ENCODE measurements around the gene EVA1C. TPM values are rescaled to one million over a fixed set of nuclear protein-coding genes. Genes with fewer than 3 reads are reported as not detected.

EVA1C gene
- total and polyA plus RNA-seq, 4 donors = 40.9 to 105 (median 60.6) TPM

DNA sequence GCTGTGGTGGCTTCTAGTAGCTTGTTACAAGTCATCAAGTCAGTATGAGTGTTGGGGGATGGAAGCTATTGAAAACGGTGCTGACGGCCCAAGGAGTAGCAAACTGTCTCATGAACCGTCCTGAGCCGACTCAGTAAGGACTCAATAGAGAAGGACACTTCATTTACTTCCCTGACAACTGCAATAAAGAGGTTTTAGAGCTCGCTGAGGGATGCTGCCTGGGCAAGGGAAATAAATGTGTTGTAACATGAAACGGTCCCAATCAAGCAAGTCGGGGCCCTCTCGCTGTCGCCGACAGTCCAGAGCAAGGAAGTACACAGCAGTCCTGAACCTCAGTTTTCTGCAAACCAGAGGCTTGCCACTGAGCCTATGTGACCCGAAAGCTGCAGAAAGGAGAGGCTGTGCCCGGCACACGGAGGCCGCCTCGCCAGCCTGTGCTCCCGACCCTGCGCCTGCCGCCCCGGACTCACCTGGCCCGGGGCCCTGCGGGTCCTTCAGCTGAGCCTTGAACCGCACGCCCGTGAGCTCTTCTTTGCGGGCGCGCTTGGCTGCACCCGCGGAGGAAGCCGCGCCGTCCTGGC lies 20.1 kb upstream of the EVA1C start:
- no peaks in the 10 kb centered on the region for H3K27me3 ChIP-seq (ENCODE audit: control insufficient read depth in 1 of 2, insufficient read depth in 2 of 2, low read length in 1 of 2)
- H3K4me3 ChIP-seq (ENCODE audit: low read length in 2 of 2) = peak overlapping the region; percentile 76 to 77
- peaks cover 0 to 1% of the 10 kb centered on the region in 2 donors for H3K36me3 ChIP-seq (ENCODE audit: control insufficient read depth in 1 of 2, insufficient read depth in 2 of 2, low read length in 1 of 2)
- no peak overlapping the region for H3K27ac ChIP-seq (ENCODE audit: low read depth in 1 of 2, low read length in 2 of 2)
- ATAC-seq (ENCODE audit: low FRiP score) (peak; percentile 52), DNase-seq (no peak)
- H3K9me3 ChIP-seq (ENCODE audit: control insufficient read depth, low read length) = no peaks in the 10 kb centered on the region
- 0 to 1% methylated on average over 32 of the region's 32 CpGs for WGBS, 2 donors
- intact Hi-C loops (cut with DNase I) = no loop called here
- H3K4me1 ChIP-seq (ENCODE audit: control insufficient read depth in 1 of 2, insufficient read depth in 2 of 2, low read length in 2 of 2) = no peaks in the 10 kb centered on the region

DNA sequence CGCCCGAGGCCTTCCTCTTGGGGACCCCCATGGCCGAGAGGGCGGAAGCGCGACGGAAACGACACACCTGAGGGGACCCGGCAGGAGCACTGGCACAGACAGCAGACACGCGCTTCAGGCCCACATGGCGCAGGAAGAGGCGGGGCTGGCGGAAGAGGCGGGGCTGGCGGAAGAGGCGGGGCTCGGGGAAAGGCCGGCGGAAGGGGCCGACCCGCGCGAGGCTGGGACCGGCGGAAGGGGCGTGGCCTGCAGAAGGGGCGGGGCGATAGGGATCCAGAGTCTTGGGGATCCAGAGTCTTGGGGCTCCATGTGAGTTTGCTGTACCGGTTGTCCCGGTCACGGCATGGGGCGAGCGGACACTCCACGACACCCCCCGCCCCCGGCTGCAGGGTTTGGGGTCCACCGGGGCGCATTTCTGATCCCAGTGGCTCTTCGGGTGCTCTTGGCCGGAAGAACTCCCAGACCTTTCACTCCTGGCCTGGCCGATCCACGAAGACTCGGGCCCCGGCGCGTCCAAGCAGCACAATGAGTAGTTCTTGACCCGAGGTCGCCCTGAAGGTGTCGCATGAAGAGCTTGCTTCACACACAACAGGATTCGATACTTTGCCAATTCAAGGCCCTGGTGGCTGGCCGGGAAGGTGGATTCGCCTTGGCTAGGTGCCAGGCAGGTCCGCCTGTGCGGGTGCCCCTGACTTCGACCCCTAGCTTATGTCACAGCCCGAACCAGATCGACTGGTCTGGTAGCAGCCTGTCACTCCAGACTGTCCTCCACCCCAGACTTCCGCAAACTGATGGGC lies 19.4 kb upstream of the EVA1C start, which contains the start of gene URB1:
Gene URB1, minus strand, starts transcription at position 133 of the 797 bp plus-strand sequence. Its CDS starts 102 bp downstream, at position 31.
- Histone ChIP-seq H3K27ac (ENCODE audit: low read depth in 1 of 2, low read length in 2 of 2) (peak within 1 kb of the TSS in 1 of 2 donors; percentile 69), H3K4me3 (ENCODE audit: low read length in 2 of 2) (peak within 1 kb of the TSS; percentile 76 to 77), H3K36me3 (ENCODE audit: control insufficient read depth in 1 of 2, insufficient read depth in 2 of 2, low read length in 1 of 2) (peaks cover 0 to 1% of the 10 kb centered on the region in 2 donors), H3K27me3 (ENCODE audit: control insufficient read depth in 1 of 2, insufficient read depth in 2 of 2, low read length in 1 of 2) (no peaks in the 10 kb centered on the region), H3K4me1 (ENCODE audit: control insufficient read depth in 1 of 2, insufficient read depth in 2 of 2, low read length in 2 of 2) (no peaks in the 10 kb centered on the region), H3K9me3 (ENCODE audit: control insufficient read depth, low read length) (no peaks in the 10 kb centered on the region)
- intact Hi-C loops (cut with DNase I) = no loop called here
- ATAC-seq (ENCODE audit: low FRiP score) (peak; percentile 98), DNase-seq (peak; percentile 94 to 98)
- WGBS, 2 donors = 5 to 6% methylated on average over 55 to 59 of the region's 59 CpGs

DNA sequence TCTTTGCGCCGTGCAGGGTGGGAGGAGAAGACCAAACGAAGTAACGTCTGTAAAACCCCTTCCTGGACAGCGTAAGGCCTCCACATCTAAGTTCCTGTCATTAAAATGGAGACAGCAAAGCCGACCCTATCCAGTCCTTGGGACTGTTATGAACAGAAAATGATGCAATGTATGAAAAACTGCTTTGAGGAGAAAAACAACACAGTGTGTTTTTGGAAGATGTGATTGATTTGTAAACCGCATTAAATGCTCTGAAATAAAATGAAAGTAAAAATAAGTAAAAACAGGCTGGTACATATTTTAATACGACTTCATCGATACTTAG lies 18.9 kb upstream of the EVA1C start:
- intact Hi-C loops (cut with DNase I) = no loop called here
- ATAC-seq (ENCODE audit: low FRiP score) (no peak), DNase-seq (no peak)
- Histone ChIP-seq H3K4me1 (ENCODE audit: control insufficient read depth in 1 of 2, insufficient read depth in 2 of 2, low read length in 2 of 2) (no peaks in the 10 kb centered on the region), H3K27me3 (ENCODE audit: control insufficient read depth in 1 of 2, insufficient read depth in 2 of 2, low read length in 1 of 2) (no peaks in the 10 kb centered on the region), H3K27ac (ENCODE audit: low read depth in 1 of 2, low read length in 2 of 2) (no peak overlapping the region), H3K4me3 (ENCODE audit: low read length in 2 of 2) (peak overlapping the region in 1 of 2 donors; percentile 76), H3K9me3 (ENCODE audit: control insufficient read depth, low read length) (no peaks in the 10 kb centered on the region), H3K36me3 (ENCODE audit: control insufficient read depth in 1 of 2, insufficient read depth in 2 of 2, low read length in 1 of 2) (no peaks in the 10 kb centered on the region)
- WGBS, 2 donors = 52 to 68% methylated on average over 9 of the region's 9 CpGs

DNA sequence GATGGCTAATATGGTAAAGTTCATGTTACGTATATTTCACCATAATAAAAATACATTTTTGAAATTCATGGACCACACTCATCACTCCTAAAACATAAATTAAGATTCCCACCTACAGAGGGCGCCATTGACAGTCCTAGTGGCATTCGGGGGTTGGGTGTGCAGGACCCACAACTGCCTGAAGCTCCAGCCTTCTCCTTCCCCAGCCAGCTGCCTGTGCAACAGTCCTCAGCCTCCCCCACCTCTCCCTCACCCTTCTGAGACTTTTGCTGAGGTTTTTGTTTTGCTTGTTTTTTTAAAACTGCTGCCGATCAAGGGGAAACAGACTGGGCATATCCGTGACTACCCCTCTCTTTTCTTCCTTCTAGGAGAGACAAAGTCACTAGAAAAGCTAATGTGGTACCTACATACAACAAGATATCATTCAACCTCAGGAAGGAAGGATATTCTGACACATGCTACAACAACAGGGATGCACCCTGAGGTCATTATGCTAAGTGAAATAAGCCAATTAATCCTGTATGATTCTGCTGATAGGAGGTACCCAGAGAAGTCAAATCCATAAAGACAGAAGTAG lies 9.2 kb upstream of the EVA1C start:
- no peaks in the 10 kb centered on the region for H3K9me3 ChIP-seq (ENCODE audit: control insufficient read depth, low read length)
- no peak overlapping the region for H3K4me3 ChIP-seq (ENCODE audit: low read length in 2 of 2)
- 0 to 5% methylated on average over 5 of the region's 5 CpGs for WGBS, 2 donors
- H3K36me3 ChIP-seq (ENCODE audit: control insufficient read depth in 1 of 2, insufficient read depth in 2 of 2, low read length in 1 of 2) = no peaks in the 10 kb centered on the region
- intact Hi-C loops (cut with DNase I) = loop anchor here (2.0 to 5.0 kb wide), 2 partner anchors 198 to 199 kb away; no protein-coding TSS in a partner anchor
- ATAC-seq (ENCODE audit: low FRiP score) (peak; percentile 85), DNase-seq (peak in 1 of 2 donors; percentile 68)
- no peak overlapping the region for H3K27ac ChIP-seq (ENCODE audit: low read depth in 1 of 2, low read length in 2 of 2)
- H3K27me3 ChIP-seq (ENCODE audit: control insufficient read depth in 1 of 2, insufficient read depth in 2 of 2, low read length in 1 of 2) = no peaks in the 10 kb centered on the region
- no peaks in the 10 kb centered on the region for H3K4me1 ChIP-seq (ENCODE audit: control insufficient read depth in 1 of 2, insufficient read depth in 2 of 2, low read length in 2 of 2)

DNA sequence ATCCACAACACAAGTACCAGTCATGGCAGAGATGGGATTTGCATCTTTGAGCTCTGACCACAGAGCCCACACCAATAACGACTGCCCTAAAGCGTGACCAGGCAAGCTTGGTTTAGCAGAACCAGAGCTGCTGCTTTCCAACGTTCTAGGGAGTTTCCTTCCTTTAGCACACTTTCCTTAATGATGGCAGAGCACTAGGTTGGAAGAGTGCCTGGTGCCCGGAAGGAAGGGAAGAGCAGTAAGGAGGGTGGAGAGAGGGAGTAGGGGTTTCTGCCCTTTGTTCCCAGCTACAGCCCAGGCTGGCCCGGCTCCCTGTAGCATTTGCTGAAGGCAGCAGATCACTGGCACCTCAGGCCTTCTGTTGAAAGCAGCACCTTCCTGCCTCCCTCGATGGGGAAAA lies 6.1 kb upstream of the EVA1C start:
- Histone ChIP-seq H3K36me3 (ENCODE audit: control insufficient read depth in 1 of 2, insufficient read depth in 2 of 2, low read length in 1 of 2) (no peaks in the 10 kb centered on the region), H3K4me1 (ENCODE audit: control insufficient read depth in 1 of 2, insufficient read depth in 2 of 2, low read length in 2 of 2) (no peaks in the 10 kb centered on the region), H3K27me3 (ENCODE audit: control insufficient read depth in 1 of 2, insufficient read depth in 2 of 2, low read length in 1 of 2) (no peaks in the 10 kb centered on the region), H3K27ac (ENCODE audit: low read depth in 1 of 2, low read length in 2 of 2) (no peak overlapping the region), H3K9me3 (ENCODE audit: control insufficient read depth, low read length) (no peaks in the 10 kb centered on the region), H3K4me3 (ENCODE audit: low read length in 2 of 2) (no peak overlapping the region)
- ATAC-seq (ENCODE audit: low FRiP score) = no peak
- no peak for DNase-seq
- intact Hi-C loops (cut with DNase I) = no loop called here
- WGBS, 2 donors = 51 to 63% methylated on average over 6 of the region's 6 CpGs

DNA sequence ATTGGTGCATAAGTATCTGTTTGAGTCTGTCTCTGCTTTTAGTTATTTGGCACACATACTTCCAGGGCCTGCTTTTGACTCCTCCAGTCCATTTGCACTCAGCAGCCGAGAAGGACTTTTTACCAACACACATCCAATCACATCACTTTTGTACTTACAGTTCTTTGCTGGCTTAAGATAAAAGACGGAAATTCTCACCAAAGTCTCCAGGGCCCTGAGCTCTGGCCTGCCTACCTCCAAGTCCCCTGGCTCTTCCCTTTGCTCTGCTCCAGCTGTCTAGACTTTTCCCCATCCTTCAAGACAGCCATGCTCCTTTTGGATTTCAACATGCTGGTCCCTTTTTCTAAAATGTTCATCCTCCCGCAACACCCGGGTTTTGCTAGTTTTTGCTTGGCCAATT lies 2.2 kb upstream of the EVA1C start:
- H3K4me3 ChIP-seq (ENCODE audit: low read length in 2 of 2) = no peak overlapping the region
- no peaks in the 10 kb centered on the region for H3K36me3 ChIP-seq (ENCODE audit: control insufficient read depth in 1 of 2, insufficient read depth in 2 of 2, low read length in 1 of 2)
- peak overlapping the region; percentile 72 to 100 for H3K27ac ChIP-seq (ENCODE audit: low read depth in 1 of 2, low read length in 2 of 2)
- ATAC-seq (ENCODE audit: low FRiP score) (no peak), DNase-seq (no peak)
- intact Hi-C loops (cut with DNase I) = loop anchor here (5.0 to 10.0 kb wide), 4 partner anchors 52 to 157 kb away; no protein-coding TSS in a partner anchor
- no peaks in the 10 kb centered on the region for H3K9me3 ChIP-seq (ENCODE audit: control insufficient read depth, low read length)
- no peaks in the 10 kb centered on the region for H3K27me3 ChIP-seq (ENCODE audit: control insufficient read depth in 1 of 2, insufficient read depth in 2 of 2, low read length in 1 of 2)
- 60 to 69% methylated on average over 4 of the region's 4 CpGs for WGBS, 2 donors
- H3K4me1 ChIP-seq (ENCODE audit: control insufficient read depth in 1 of 2, insufficient read depth in 2 of 2, low read length in 2 of 2) = peaks cover 0 to 3% of the 10 kb centered on the region in 2 donors

DNA sequence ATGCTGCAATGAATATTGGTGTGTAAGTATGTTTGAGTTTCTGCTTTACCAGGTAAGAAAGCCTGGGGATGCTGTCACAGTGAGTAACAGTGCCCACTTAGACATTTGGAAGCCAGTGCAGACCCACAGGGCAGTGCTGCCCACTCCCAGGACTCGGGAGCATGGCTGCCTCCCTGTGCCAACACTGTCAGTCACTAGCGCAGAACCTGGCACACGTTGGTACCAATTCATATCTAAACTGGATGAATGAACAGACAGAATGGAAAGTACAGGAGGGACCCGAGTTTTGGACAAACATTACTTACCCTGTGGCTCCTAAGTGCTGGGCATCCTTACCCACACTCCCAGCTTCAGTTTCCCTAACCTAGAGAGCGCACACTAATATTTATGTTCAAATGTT lies 1.6 kb upstream of the EVA1C start:
- intact Hi-C loops (cut with DNase I) = loop anchor here (5.0 to 10.0 kb wide), 4 partner anchors 51 to 156 kb away; no protein-coding TSS in a partner anchor
- DNase-seq = no peak
- Histone ChIP-seq H3K27me3 (ENCODE audit: control insufficient read depth in 1 of 2, insufficient read depth in 2 of 2, low read length in 1 of 2) (no peaks in the 10 kb centered on the region), H3K36me3 (ENCODE audit: control insufficient read depth in 1 of 2, insufficient read depth in 2 of 2, low read length in 1 of 2) (no peaks in the 10 kb centered on the region), H3K27ac (ENCODE audit: low read depth in 1 of 2, low read length in 2 of 2) (peak overlapping the region; percentile 72 to 100), H3K4me1 (ENCODE audit: control insufficient read depth in 1 of 2, insufficient read depth in 2 of 2, low read length in 2 of 2) (peaks cover 0 to 5% of the 10 kb centered on the region in 2 donors), H3K9me3 (ENCODE audit: control insufficient read depth, low read length) (no peaks in the 10 kb centered on the region), H3K4me3 (ENCODE audit: low read length in 2 of 2) (peak overlapping the region in 1 of 2 donors; percentile 67)
- no peak for ATAC-seq (ENCODE audit: low FRiP score)
- WGBS, 2 donors = 19 to 28% methylated on average over 5 of the region's 5 CpGs

DNA sequence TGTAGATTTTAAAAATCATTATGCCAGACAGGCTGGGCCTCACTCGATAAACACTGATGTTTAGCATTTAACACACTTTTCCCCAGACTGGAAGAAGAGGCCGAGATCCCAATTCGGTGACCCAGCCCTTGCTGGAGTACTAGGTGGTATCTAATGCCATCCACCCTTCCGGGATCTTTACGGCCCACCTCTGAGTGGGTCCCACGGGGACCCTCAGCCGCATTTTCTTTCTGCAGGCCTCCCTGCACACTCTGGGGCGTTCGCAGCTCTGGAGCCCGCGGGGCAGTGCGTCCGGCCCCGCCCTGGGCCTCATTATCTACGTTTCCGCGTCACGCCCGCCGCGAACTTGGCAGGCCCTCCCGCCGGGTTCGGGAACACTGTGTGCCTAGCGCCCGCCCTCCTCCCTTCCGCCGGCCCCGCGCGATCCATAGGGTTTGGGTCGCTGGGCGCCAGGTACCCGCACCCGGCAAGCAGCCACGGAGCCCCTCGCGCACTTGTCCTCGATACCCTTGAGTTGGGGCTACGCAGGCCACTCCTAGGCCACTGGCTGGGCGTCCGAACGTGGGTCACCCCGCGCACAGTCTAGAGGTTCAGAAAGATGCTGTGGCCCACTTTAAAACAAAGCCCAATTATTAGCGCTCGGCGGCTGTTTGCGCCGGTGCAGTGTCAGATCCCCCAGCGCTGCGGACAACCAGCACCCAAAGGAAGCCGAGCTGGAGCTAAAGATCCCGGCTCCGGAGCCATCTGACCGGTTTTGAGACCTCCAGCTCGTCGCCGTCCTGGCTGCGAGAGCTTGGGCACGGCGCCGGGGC lies 950 bp upstream of the EVA1C start:
- Histone ChIP-seq H3K27ac (ENCODE audit: low read depth in 1 of 2, low read length in 2 of 2) (peak overlapping the region; percentile 99 to 100), H3K36me3 (ENCODE audit: control insufficient read depth in 1 of 2, insufficient read depth in 2 of 2, low read length in 1 of 2) (no peaks in the 10 kb centered on the region), H3K4me1 (ENCODE audit: control insufficient read depth in 1 of 2, insufficient read depth in 2 of 2, low read length in 2 of 2) (peaks cover 0 to 5% of the 10 kb centered on the region in 2 donors), H3K4me3 (ENCODE audit: low read length in 2 of 2) (peak overlapping the region; percentile 67 to 84), H3K27me3 (ENCODE audit: control insufficient read depth in 1 of 2, insufficient read depth in 2 of 2, low read length in 1 of 2) (no peaks in the 10 kb centered on the region), H3K9me3 (ENCODE audit: control insufficient read depth, low read length) (no peaks in the 10 kb centered on the region)
- intact Hi-C loops (cut with DNase I) = loop anchor here (5.0 to 10.0 kb wide), 4 partner anchors 51 to 156 kb away; no protein-coding TSS in a partner anchor
- peak; percentile 93 to 97 for DNase-seq
- 0 to 1% methylated on average over 61 to 63 of the region's 63 CpGs for WGBS, 2 donors
- ATAC-seq (ENCODE audit: low FRiP score) = peak; percentile 92

Measured in aorta (tissue), 5 donors.